ENCODE data around the gene STX18. TPM values are rescaled to one million over a fixed set of nuclear protein-coding genes. Genes with fewer than 3 reads are reported as not detected.

The STX18 gene
- total and polyA plus RNA-seq, 2 of the 13 experiments (the other 11 are each of a cell fraction or from before 2014, with no cell fraction given): 23.9 to 37.1 TPM

DNA sequence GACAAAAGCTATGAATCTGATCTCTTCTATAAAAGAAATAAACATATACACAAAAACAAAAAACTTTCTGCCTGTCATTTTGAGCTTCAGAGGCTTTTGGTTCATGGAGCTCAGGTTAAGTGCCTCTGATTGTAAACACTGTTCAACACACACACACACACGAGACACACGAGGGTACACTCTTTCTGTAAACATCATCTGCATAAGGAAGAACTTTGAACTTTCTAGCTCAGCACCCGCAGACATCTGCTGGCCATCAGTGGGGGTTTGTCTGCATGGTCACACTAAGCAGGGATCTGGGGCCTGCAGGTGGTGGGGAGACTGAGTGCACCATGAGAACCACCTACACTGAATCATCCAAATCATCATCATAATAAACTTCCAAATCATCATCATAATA is 54.9 kb downstream of the STX18 start (continued):
- TF ChIP-seq TFDP1 (CRISPR knock-in tag; IDR thresholded peaks at IDR 0.05; ENCODE audit: borderline replicate concordance) (no peak), IRF1 (CRISPR knock-in tag; IDR thresholded peaks at IDR 0.05; ENCODE audit: low read depth) (no peak), ZNF382 (CRISPR knock-in tag; IDR thresholded peaks at IDR 0.05; ENCODE audit: borderline replicate concordance) (no peak), ZNF790 (CRISPR knock-in tag; IDR thresholded peaks at IDR 0.05; ENCODE audit: borderline replicate concordance) (no peak), XBP1 (CRISPR knock-in tag; IDR thresholded peaks at IDR 0.05) (no peak), ZBTB39 (CRISPR knock-in tag; IDR thresholded peaks at IDR 0.05) (no peak), CREM (IDR thresholded peaks at IDR 0.05) (peak; percentile 44), CREM (CRISPR knock-in tag; IDR thresholded peaks at IDR 0.05) (no peak), HNRNPL (IDR thresholded peaks at IDR 0.05; ENCODE audit: low read depth, low read length) (no peak), BRD4 (CRISPR knock-in tag; IDR thresholded peaks at IDR 0.05) (0 out of 2 replicates have a peak, but pooled peaks have one; percentile 27), ZNF713 (CRISPR knock-in tag; IDR thresholded peaks at IDR 0.05) (no peak), MTF2 (CRISPR knock-in tag; IDR thresholded peaks at IDR 0.05; ENCODE audit: borderline replicate concordance) (no peak), MYC (CRISPR knock-in tag; IDR thresholded peaks at IDR 0.05; ENCODE audit: borderline replicate concordance) (peak; percentile 38; the same call in 1 of the 2 replicates), ZNF619 (CRISPR knock-in tag; IDR thresholded peaks at IDR 0.05) (no peak)
- TF ChIP-seq, protein P1, sequence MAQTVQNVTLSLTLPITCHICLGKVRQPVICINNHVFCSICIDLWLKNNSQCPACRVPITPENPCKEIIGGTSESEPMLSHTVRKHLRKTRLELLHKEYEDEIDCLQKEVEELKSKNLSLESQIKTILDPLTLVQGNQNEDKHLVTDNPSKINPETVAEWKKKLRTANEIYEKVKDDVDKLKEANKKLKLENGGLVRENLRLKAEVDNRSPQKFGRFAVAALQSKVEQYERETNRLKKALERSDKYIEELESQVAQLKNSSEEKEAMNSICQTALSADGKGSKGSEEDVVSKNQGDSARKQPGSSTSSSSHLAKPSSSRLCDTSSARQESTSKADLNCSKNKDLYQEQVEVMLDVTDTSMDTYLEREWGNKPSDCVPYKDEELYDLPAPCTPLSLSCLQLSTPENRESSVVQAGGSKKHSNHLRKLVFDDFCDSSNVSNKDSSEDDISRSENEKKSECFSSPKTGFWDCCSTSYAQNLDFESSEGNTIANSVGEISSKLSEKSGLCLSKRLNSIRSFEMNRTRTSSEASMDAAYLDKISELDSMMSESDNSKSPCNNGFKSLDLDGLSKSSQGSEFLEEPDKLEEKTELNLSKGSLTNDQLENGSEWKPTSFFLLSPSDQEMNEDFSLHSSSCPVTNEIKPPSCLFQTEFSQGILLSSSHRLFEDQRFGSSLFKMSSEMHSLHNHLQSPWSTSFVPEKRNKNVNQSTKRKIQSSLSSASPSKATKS (CRISPR knock-in tag; IDR thresholded peaks at IDR 0.05): no peak
- TF ChIP-seq, protein P2, sequence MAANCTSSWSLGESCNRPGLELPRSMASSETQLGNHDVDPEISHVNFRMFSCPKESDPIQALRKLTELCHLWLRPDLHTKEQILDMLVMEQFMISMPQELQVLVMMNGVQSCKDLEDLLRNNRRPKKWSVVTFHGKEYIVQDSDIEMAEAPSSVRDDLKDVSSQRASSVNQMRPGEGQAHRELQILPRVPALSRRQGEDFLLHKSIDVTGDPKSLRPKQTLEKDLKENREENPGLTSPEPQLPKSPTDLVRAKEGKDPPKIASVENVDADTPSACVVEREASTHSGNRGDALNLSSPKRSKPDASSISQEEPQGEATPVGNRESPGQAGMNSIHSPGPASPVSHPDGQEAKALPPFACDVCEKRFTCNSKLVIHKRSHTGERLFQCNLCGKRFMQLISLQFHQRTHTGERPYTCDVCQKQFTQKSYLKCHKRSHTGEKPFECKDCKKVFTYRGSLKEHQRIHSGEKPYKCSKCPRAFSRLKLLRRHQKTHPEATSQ (CRISPR knock-in tag; IDR thresholded peaks at IDR 0.05; ENCODE audit: borderline replicate concordance): no peak
- TF ChIP-seq, protein P3, sequence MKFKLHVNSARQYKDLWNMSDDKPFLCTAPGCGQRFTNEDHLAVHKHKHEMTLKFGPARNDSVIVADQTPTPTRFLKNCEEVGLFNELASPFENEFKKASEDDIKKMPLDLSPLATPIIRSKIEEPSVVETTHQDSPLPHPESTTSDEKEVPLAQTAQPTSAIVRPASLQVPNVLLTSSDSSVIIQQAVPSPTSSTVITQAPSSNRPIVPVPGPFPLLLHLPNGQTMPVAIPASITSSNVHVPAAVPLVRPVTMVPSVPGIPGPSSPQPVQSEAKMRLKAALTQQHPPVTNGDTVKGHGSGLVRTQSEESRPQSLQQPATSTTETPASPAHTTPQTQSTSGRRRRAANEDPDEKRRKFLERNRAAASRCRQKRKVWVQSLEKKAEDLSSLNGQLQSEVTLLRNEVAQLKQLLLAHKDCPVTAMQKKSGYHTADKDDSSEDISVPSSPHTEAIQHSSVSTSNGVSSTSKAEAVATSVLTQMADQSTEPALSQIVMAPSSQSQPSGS (CRISPR knock-in tag; IDR thresholded peaks at IDR 0.05): no peak
- TF ChIP-seq, protein P4, sequence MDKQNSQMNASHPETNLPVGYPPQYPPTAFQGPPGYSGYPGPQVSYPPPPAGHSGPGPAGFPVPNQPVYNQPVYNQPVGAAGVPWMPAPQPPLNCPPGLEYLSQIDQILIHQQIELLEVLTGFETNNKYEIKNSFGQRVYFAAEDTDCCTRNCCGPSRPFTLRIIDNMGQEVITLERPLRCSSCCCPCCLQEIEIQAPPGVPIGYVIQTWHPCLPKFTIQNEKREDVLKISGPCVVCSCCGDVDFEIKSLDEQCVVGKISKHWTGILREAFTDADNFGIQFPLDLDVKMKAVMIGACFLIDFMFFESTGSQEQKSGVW (CRISPR knock-in tag; IDR thresholded peaks at IDR 0.05; ENCODE audit: borderline replicate concordance): no peak

Measured in HepG2 (cell line).